ENCODE data around the gene SPATC1L. TPM values are rescaled to one million over a fixed set of nuclear protein-coding genes. Genes with fewer than 3 reads are reported as not detected.

The SPATC1L gene
- total and polyA plus RNA-seq, 2 of the 8 experiments (the other 6 are each of a cell fraction or from before 2014, with no cell fraction given), result 24.9 to 50.0 TPM

DNA sequence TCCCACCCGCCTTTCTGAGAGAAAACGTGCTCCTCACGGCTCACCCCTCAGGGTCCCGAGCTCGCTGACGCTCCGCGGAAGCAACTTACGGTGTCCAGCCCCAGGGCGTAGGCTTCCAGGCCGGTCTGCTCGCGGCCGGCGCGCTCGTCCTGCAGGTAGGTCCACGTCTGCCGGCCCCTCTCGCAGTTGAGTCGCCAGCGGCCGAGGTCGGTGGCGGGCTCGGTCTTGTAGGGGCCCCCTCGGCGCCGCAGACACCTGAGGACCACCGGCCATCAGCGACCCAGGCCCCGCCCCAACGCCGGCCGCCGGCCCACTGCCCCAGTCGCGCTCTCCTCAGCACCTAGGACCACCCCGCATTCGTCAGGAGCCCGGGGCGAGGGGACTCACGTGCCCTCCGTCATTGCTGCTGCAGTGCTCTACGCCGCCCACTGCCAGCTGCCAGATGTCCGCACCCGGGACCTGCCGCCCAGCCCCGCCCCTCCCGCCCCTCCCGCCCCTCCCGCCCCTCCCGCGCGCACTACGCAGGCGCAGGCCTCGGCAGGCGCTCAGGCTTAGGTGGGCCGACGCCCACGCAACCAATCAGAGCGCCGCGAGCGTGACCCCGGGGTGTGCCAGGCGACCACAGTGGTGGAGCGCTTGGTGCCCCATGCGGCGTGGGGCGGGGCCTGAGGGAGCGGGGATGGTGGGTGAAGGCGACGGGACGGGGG is 44.2 kb upstream of the SPATC1L start, which contains the start of gene LSS (continued):
- TF ChIP-seq RNF2 (IDR thresholded peaks at IDR 0.05; ENCODE audit: borderline replicate concordance, low read depth, low read length, missing control alignments, poor library complexity, severe bottlenecking) (no peak), TCF12 (IDR thresholded peaks at IDR 0.05; ENCODE audit: low read depth, low read length) (0 out of 2 replicates have a peak, but pooled peaks have one; percentile 24), PHF8 (conservative IDR thresholded peaks at IDR 0.05; ENCODE audit: low read depth, low read length) (peak; percentile 59), EGR1 (IDR thresholded peaks at IDR 0.05; ENCODE audit: borderline replicate concordance, low read depth, low read length) (peak; percentile 97), SRF (IDR thresholded peaks at IDR 0.05; ENCODE audit: low read depth, low read length) (no peak), ZNF274 (IDR thresholded peaks at IDR 0.05; ENCODE audit: borderline replicate concordance, extremely low read depth, low read length) (no peak), JUND (IDR thresholded peaks at IDR 0.05; ENCODE audit: low read length) (no peak), TAF1 (IDR thresholded peaks at IDR 0.05; ENCODE audit: low read depth, low read length) (peak; percentile 70), NRF1 (IDR thresholded peaks at IDR 0.05; ENCODE audit: low read depth, low read length) (peak; percentile 57), BCL11A (IDR thresholded peaks at IDR 0.05; ENCODE audit: low read depth in 2 of 2, low read length in 2 of 2) (no peak), JUN (IDR thresholded peaks at IDR 0.05; ENCODE audit: low read depth, low read length) (no peak), EZH2 (IDR thresholded peaks at IDR 0.05; ENCODE audit: low read depth, low read length, severe bottlenecking) (no peak)
- TF ChIP-seq, protein P1, sequence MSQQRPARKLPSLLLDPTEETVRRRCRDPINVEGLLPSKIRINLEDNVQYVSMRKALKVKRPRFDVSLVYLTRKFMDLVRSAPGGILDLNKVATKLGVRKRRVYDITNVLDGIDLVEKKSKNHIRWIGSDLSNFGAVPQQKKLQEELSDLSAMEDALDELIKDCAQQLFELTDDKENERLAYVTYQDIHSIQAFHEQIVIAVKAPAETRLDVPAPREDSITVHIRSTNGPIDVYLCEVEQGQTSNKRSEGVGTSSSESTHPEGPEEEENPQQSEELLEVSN (IDR thresholded peaks at IDR 0.05), result peak; percentile 83
